HepG2 (cell line): ENCODE data around the gene MAPK6. TPM values are rescaled to one million over a fixed set of nuclear protein-coding genes. Genes with fewer than 3 reads are reported as not detected.

Experiments used
- ATF7-NPFF ChIP-seq: sonication (generic); formaldehyde crosslinking; IDR thresholded peaks from 2 replicates; pipeline ENCODE4 v1.8.1; 2023; ENCODE audit warnings: mild to moderate bottlenecking, low read depth, missing genetic modification reagents, moderate library complexity
- FOXA1 ChIP-seq, 2 experiments: fragments of 450-650 bp in 1 of 2; sonication (generic) in 1 of 2; formaldehyde crosslinking in 1 of 2; IDR thresholded peaks; 2 replicates each; pipeline versions ENCODE4 v1.4.0 to v1.6.1; 2016 to 2020; ENCODE audit warnings: missing genetic modification reagents in 1 of 2
- MEF2D ChIP-seq: sonication (generic); formaldehyde crosslinking; IDR thresholded peaks from 2 replicates; pipeline ENCODE4 v1.5.1; 2020; ENCODE audit warnings: mild to moderate bottlenecking, missing genetic modification reagents
- MTF2 ChIP-seq: sonication (generic); formaldehyde crosslinking; IDR thresholded peaks from 2 replicates; pipeline ENCODE4 v1.5.0; 2020; ENCODE audit warnings: missing genetic modification reagents, borderline replicate concordance
- NONO ChIP-seq, 2 experiments: fragments of 450-650 bp in 1 of 2; sonication (generic) in 1 of 2; formaldehyde crosslinking in 1 of 2; IDR thresholded peaks in 1 of 2; conservative IDR thresholded peaks in 1 of 2; 2 replicates each; pipeline versions ENCODE4 v1.6.1 to v1.8.0; 2017 to 2022; ENCODE audit warnings: mild to moderate bottlenecking in 1 of 2, missing genetic modification reagents in 1 of 2, moderate library complexity in 1 of 2
- SOX13 ChIP-seq, 3 experiments: fragments of 450-650 bp in 1 of 3; sonication (generic) in 1 of 3; formaldehyde crosslinking in 1 of 3; IDR thresholded peaks in 2 of 3; conservative IDR thresholded peaks in 1 of 3; 2 replicates each; pipeline versions ENCODE4 v1.5.0 to v1.6.1; 2016 to 2020; ENCODE audit warnings: antibody characterized with exemption in 1 of 3, mild to moderate bottlenecking in 1 of 3, missing compliant biosample characterization in 1 of 3, missing genetic modification reagents in 1 of 3, moderate library complexity in 1 of 3
- SP140L ChIP-seq: sonication (generic); formaldehyde crosslinking; IDR thresholded peaks from 2 replicates; pipeline ENCODE4 v1.4.0; 2020; ENCODE audit warnings: missing genetic modification reagents, borderline replicate concordance
- YEATS4 ChIP-seq: sonication (generic); formaldehyde crosslinking; IDR thresholded peaks from 2 replicates; pipeline ENCODE4 v1.4.0; 2020; ENCODE audit warnings: missing genetic modification reagents, borderline replicate concordance
- ZNF12 ChIP-seq: sonication (generic); formaldehyde crosslinking; IDR thresholded peaks from 2 replicates; pipeline ENCODE4 v1.5.0; 2020; ENCODE audit warnings: missing genetic modification reagents
- ZNF136 ChIP-seq: sonication (generic); formaldehyde crosslinking; IDR thresholded peaks from 2 replicates; pipeline ENCODE4 v1.8.1; 2022; ENCODE audit warnings: low read depth, mild to moderate bottlenecking, moderate library complexity, missing genetic modification reagents
- ZNF614 ChIP-seq: IDR thresholded peaks from 2 replicates; pipeline ENCODE4 v1.6.1; 2018; ENCODE audit warnings: missing biosample characterization, missing genetic modification reagents, inconsistent platforms, borderline replicate concordance
- ZSCAN29 ChIP-seq: sonication (generic); formaldehyde crosslinking; conservative IDR thresholded peaks from 2 replicates; pipeline ENCODE4 v1.4.0; 2020; ENCODE audit warnings: mild to moderate bottlenecking, missing genetic modification reagents
- polyA plus RNA-seq, 8 experiments: library from polyadenylated mRNA; depleted of rRNA in 3 of 8; stranded (reverse) in 7 of 8; unstranded in 1 of 8; fragments of >200 nt; fragmentation: Illumina TruSeq in 4 of 8; extraction: Trizol in 4 of 8; gene quantifications; 2 replicates each; pipeline versions ENCODE4 v1.2.1 to v1.2.3, GENCODE V29; 2011 to 2016; ENCODE audit warnings: low read depth in 4 of 8, missing spikeins in 1 of 8, mixed read lengths in 1 of 8; ENCODE audit not compliant: insufficient read depth in 1 of 8
- total RNA-seq, 5 experiments: library from RNA; depleted of rRNA; stranded (reverse); fragments of >200 nt; fragmentation: Illumina TruSeq; extraction: Trizol; gene quantifications; 2 replicates each; pipeline ENCODE4 v1.2.3, GENCODE V29; 2016; ENCODE audit warnings: low read depth in 1 of 5
- TF ChIP-seq, protein P1 (sequence below): sonication (generic); formaldehyde crosslinking; IDR thresholded peaks from one replicate; pipeline ENCODE4 v1.5.1; 2020; ENCODE audit warnings: mild to moderate bottlenecking, missing genetic modification reagents; ENCODE audit errors: not compliant biosample characterization
- TF ChIP-seq, protein P2 (sequence below): sonication (generic); formaldehyde crosslinking; IDR thresholded peaks from 2 replicates; pipeline ENCODE4 v1.8.0; 2022; ENCODE audit warnings: mild to moderate bottlenecking, missing genetic modification reagents
- TF ChIP-seq, protein P3 (sequence below): IDR thresholded peaks from 2 replicates; pipeline ENCODE4 v1.6.1; 2016; ENCODE audit warnings: mild to moderate bottlenecking

MAPK6 gene
- total and polyA plus RNA-seq, 2 of the 13 experiments (the other 11 are each of a cell fraction or from before 2014, with no cell fraction given), result 89.5 to 99.7 TPM

DNA sequence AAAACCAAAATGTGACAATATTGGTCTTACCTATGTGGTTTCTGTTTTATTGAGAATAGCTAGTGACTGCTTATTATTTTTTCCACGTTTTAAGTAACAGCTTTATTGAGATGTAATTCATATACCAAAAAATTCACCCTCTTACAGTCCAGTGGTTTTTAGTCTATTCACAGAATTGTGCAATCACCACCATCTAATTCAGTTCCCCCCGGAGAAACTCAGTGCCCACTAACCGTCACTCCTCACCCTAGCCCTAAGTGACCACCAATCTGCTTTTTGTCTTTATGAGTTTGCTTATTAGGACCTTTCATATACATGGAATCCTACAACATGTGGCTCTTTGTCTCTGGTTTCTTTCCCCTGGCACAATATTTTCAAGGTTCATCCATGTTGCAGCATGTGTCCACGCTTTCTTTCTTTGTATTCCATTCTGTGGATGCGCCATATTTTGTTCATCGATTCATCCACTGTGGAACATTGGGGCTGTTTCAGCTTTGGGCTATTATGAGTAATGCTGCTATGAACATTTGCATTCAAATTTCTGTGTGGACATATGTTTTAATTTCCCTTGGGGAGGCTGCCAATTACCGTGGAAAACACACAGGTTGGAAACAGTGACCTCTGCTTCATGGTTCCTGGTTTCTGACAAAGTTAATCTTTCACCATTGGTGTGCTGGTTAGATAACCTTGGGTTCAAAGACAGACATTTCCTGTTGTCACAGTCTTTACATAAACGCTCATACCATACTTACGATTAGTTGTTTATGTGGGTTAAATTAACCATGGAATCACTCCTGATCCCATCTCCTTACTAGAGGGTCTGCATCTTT, 96.8 kb downstream of the MAPK6 start (continued):
- TF ChIP-seq, protein P1, sequence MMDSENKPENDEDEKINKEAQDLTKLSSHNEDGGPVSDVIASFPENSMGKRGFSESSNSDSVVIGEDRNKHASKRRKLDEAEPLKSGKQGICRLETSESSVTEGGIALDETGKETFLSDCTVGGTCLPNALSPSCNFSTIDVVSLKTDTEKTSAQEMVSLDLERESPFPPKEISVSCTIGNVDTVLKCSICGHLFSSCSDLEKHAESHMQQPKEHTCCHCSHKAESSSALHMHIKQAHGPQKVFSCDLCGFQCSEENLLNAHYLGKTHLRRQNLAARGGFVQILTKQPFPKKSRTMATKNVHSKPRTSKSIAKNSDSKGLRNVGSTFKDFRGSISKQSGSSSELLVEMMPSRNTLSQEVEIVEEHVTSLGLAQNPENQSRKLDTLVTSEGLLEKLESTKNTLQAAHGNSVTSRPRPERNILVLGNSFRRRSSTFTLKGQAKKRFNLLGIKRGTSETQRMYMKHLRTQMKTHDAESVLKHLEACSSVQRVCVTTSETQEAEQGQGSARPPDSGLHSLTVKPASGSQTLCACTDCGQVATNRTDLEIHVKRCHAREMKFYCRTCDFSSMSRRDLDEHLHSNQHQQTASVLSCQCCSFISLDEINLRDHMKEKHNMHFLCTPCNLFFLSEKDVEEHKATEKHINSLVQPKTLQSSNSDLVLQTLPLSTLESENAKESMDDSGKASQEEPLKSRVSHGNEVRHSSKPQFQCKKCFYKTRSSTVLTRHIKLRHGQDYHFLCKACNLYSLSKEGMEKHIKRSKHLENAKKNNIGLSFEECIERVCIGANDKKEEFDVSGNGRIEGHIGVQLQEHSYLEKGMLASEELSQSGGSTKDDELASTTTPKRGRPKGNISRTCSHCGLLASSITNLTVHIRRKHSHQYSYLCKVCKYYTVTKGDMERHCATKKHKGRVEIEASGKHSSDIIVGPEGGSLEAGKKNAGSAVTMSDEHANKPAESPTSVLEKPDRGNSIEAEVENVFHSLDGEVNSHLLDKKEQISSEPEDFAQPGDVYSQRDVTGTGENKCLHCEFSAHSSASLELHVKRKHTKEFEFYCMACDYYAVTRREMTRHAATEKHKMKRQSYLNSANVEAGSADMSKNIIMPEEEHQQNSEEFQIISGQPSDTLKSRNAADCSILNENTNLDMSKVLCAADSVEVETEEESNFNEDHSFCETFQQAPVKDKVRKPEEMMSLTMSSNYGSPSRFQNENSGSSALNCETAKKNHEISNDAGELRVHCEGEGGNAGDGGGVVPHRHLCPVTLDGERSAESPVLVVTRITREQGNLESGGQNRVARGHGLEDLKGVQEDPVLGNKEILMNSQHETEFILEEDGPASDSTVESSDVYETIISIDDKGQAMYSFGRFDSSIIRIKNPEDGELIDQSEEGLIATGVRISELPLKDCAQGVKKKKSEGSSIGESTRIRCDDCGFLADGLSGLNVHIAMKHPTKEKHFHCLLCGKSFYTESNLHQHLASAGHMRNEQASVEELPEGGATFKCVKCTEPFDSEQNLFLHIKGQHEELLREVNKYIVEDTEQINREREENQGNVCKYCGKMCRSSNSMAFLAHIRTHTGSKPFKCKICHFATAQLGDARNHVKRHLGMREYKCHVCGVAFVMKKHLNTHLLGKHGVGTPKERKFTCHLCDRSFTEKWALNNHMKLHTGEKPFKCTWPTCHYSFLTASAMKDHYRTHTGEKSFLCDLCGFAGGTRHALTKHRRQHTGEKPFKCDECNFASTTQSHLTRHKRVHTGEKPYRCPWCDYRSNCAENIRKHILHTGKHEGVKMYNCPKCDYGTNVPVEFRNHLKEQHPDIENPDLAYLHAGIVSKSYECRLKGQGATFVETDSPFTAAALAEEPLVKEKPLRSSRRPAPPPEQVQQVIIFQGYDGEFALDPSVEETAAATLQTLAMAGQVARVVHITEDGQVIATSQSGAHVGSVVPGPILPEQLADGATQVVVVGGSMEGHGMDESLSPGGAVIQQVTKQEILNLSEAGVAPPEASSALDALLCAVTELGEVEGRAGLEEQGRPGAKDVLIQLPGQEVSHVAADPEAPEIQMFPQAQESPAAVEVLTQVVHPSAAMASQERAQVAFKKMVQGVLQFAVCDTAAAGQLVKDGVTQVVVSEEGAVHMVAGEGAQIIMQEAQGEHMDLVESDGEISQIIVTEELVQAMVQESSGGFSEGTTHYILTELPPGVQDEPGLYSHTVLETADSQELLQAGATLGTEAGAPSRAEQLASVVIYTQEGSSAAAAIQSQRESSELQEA (CRISPR knock-in tag), result no peak
- TF ChIP-seq, protein P2, sequence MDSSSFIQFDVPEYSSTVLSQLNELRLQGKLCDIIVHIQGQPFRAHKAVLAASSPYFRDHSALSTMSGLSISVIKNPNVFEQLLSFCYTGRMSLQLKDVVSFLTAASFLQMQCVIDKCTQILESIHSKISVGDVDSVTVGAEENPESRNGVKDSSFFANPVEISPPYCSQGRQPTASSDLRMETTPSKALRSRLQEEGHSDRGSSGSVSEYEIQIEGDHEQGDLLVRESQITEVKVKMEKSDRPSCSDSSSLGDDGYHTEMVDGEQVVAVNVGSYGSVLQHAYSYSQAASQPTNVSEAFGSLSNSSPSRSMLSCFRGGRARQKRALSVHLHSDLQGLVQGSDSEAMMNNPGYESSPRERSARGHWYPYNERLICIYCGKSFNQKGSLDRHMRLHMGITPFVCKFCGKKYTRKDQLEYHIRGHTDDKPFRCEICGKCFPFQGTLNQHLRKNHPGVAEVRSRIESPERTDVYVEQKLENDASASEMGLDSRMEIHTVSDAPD (CRISPR knock-in tag), result 0 out of 2 replicates have a peak, but pooled peaks have one; percentile 52
- peak; percentile 58; the same call in 1 of the 2 replicates for TF ChIP-seq ZNF12
- no peak for TF ChIP-seq NONO (IDR thresholded peaks at IDR 0.05)
- TF ChIP-seq NONO (CRISPR knock-in tag; conservative IDR thresholded peaks at IDR 0.05), result no peak
- TF ChIP-seq ZNF136 (CRISPR knock-in tag), result no peak
- TF ChIP-seq SOX13 (IDR thresholded peaks at IDR 0.05), result no peak
- TF ChIP-seq SOX13 (CRISPR knock-in tag; conservative IDR thresholded peaks at IDR 0.05 in 1 of 2, IDR thresholded peaks at IDR 0.05 in 1 of 2), result peak in 1 of 2 experiments; percentile 81; a peak in 2 of 4 replicates
- 0 out of 2 replicates have a peak, but pooled peaks have one; percentile 80 for TF ChIP-seq ZNF614 (CRISPR knock-in tag)
- peak; percentile 55; the same call in 1 of the 2 replicates for TF ChIP-seq YEATS4 (CRISPR knock-in tag)
- TF ChIP-seq FOXA1 (IDR thresholded peaks at IDR 0.05), result no peak
- TF ChIP-seq FOXA1 (CRISPR knock-in tag; IDR thresholded peaks at IDR 0.05), result peak; percentile 77
- TF ChIP-seq SP140L (CRISPR knock-in tag), result 0 out of 2 replicates have a peak, but pooled peaks have one; percentile 49
- TF ChIP-seq, protein P3, sequence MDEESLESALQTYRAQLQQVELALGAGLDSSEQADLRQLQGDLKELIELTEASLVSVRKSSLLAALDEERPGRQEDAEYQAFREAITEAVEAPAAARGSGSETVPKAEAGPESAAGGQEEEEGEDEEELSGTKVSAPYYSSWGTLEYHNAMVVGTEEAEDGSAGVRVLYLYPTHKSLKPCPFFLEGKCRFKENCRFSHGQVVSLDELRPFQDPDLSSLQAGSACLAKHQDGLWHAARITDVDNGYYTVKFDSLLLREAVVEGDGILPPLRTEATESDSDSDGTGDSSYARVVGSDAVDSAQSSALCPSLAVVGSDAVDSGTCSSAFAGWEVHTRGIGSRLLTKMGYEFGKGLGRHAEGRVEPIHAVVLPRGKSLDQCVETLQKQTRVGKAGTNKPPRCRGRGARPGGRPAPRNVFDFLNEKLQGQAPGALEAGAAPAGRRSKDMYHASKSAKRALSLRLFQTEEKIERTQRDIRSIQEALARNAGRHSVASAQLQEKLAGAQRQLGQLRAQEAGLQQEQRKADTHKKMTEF (CRISPR knock-in tag), result peak; percentile 49; the same call in 1 of the 2 replicates
- TF ChIP-seq ATF7-NPFF (CRISPR knock-in tag), result no peak
- peak; percentile 48; the same call in 1 of the 2 replicates for TF ChIP-seq MEF2D (CRISPR knock-in tag)
- TF ChIP-seq ZSCAN29, result peak; percentile 10; the same call in 1 of the 2 replicates
- no peak for TF ChIP-seq MTF2
